GM12874 (cell line): ENCODE measurements around the gene CTTN.

Experiments used
- TF ChIP-seq, protein P1 (sequence below): IDR thresholded peaks from 2 replicates; pipeline ENCODE4 v1.5.1; 2011; ENCODE audit warnings: low read depth, mild to moderate bottlenecking, control low read depth, low read length, moderate library complexity; ENCODE audit not compliant: insufficient read depth

The CTTN gene

DNA sequence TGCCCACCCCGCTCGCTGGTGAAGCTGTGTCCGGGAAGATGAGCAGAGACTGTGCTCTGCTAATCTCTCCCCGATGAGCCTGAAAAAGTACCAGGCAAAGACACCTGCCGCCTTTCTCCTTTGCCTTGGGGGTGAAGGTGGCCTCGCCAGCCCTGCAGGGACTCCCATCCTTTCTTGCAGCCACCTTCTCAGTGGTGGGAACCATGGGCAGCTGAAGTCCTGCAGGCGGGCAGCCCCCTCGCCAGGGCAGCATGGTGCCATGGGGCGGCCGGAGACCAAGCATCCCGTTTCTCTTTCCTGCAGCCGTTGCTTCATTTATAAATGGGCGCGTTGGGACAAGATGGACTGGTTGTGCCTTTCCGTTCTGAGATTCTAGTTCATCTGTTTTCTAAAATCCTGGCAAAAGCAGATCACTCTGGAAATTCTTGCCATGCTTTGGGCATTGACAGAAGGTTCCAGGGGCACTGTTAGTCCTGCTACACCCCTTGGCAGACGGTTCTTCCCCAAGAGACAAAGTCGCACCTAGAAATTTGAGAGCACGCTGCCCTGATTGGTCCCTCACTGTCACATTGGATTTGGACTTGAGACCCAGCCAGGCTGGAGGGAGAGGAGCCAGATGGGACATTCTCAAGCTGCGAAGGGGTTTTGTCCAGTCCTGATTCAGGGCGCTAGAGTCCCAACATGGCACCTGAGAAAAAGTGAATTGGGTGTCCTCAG lies 7.5 kb downstream of the CTTN start:
- TF ChIP-seq, protein P1, sequence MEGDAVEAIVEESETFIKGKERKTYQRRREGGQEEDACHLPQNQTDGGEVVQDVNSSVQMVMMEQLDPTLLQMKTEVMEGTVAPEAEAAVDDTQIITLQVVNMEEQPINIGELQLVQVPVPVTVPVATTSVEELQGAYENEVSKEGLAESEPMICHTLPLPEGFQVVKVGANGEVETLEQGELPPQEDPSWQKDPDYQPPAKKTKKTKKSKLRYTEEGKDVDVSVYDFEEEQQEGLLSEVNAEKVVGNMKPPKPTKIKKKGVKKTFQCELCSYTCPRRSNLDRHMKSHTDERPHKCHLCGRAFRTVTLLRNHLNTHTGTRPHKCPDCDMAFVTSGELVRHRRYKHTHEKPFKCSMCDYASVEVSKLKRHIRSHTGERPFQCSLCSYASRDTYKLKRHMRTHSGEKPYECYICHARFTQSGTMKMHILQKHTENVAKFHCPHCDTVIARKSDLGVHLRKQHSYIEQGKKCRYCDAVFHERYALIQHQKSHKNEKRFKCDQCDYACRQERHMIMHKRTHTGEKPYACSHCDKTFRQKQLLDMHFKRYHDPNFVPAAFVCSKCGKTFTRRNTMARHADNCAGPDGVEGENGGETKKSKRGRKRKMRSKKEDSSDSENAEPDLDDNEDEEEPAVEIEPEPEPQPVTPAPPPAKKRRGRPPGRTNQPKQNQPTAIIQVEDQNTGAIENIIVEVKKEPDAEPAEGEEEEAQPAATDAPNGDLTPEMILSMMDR: no peak

DNA sequence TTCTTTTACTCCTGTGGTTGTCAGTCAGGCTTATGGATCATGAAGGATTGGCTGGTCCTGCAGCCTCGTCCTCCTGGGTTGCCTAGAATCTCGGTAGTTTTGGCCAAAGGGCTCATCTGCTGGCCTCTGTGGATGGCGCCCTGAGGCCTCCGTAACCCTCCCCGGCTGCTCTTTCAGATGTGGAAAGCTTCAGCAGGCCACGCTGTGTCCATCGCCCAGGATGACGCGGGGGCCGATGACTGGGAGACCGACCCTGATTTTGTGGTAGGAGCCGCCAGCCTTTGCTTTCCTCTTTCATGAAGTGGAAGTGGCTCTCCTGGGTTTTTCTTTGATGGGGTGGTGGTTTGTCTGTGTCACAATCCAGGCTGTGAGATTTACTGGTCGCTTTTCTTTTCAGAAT lies 8.8 kb downstream of the CTTN start:
- TF ChIP-seq, protein P1: no peak

DNA sequence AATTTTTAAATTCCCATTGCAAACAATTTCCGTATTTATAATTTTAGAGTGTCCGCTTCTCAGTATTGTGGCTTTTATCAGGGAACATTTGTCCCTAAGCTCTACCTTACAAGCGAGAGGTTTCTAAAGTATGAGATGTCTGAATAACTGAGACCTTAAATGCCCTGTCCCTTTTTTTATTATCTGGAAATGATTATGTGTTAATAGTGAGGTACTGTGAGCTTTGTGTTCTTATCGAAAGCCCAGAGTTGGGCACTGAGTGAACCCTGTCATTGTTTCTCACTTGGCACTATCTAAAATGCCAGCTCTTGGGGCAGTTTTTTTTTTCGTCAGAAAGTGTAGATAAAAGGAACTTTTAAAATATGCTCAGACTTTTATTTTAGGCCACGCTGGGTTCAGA lies 9.5 kb downstream of the CTTN start:
- TF ChIP-seq, protein P1: no peak

DNA sequence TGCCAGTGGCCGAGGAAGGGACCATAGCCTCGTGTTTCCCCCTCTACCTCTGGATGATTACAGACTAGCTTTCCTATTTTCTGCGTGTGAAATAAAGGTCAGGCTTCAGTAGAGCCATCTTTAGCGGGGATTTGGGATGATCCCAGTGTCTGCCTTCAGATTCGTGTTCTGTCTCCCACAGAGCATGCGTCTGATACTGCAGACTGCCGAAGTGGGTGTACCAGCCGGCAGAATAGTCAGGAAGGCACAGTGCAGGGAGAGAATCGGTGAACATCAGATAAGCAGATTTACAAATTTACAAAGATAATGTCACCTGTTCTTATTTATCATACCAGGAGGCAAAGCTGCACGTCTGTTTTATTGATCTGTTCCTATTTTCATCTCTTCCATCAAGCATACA lies 11.1 kb downstream of the CTTN start:
- TF ChIP-seq, protein P1: no peak

GRCh38 chr11:70409871-70410270 lies 11.5 kb downstream of the CTTN start:
- TF ChIP-seq, protein P1: no peak

DNA sequence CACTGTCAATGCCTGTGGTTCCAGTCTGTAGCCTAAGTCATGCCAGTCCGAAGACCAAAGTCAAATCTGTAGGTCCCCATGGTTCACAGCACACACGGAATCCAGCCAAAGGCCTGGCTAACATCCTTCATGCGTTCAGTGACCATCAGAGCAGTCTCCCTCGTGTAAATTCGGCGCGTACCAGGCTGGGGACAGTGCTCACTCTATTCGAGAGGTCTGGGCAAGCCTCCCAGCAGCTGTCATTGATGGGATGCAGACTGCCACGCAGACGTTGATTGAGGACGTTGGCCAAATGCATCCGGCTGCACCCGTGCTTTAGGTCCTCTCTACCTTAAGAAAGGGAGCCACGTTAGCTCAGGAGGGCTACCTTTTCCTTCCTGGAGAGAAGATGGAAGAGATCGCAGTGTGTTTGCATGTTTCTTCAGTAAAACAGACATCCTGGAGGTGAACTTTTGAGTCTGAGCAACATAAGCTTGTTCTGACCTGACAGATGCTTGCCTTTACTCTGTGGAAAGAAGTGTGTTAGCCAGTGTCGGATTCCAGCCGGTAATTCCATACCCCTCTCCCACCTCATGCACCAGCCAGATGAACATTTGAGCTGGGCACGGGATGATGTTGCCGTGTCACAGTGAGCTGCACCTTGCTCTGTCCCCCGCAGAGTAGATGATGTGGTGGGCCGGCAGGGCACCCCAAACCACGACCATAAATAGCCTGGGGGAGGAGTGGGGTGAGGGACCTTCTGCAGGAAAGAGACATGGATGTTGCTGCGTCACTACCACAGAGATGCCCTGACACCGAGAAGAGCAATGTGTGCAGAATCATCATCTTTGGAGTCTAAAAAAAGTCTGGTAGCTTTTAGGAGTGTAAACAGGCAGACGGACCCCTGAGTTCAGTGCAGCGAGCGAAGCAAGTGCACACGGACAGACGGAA lies 12.2 kb downstream of the CTTN start:
- TF ChIP-seq, protein P1: no peak

GRCh38 chr11:70411713-70412452 lies 13.6 kb downstream of the CTTN start:
- TF ChIP-seq, protein P1: no peak
